Large intestine (tissue), 3 donors: ENCODE results near the gene PPP1R13L. TPM values are rescaled to one million over a fixed set of nuclear protein-coding genes. Genes with fewer than 3 reads are reported as not detected.

Experiments
- DNase-seq, 2 donors: peaks; one replicate each; pipeline versions ENCODE4 v3.0.0 to v3.0.0-alpha.2; 2013
- H3K27ac ChIP-seq: one replicate; pipeline ENCODE4 v1.5.1; 2013; ENCODE audit warnings: low read length
- H3K27me3 ChIP-seq: 2 replicates; pipeline ENCODE4 v1.6.1; 2013; ENCODE audit warnings: low read length; ENCODE audit not compliant: control insufficient read depth, insufficient read depth
- H3K36me3 ChIP-seq: 2 replicates; pipeline ENCODE4 v1.6.1; 2013; ENCODE audit warnings: low read length; ENCODE audit not compliant: control insufficient read depth, insufficient read depth
- H3K4me1 ChIP-seq: one replicate; pipeline ENCODE4 v1.6.1; 2013; ENCODE audit warnings: low read length; ENCODE audit not compliant: control insufficient read depth, insufficient read depth
- H3K4me3 ChIP-seq: one replicate; pipeline ENCODE4 v1.5.1; 2013; ENCODE audit warnings: low read length
- H3K9me3 ChIP-seq: one replicate; pipeline ENCODE4 v1.6.1; 2013; ENCODE audit warnings: mild to moderate bottlenecking, low read depth, low read length, moderate library complexity; ENCODE audit not compliant: control insufficient read depth
- WGBS: methylation state at CpG from one replicate; pipeline ENCODE4 v1.1.5; 2013; ENCODE audit warnings: low lambda C conversion rate; ENCODE audit not compliant: insufficient coverage; 5-methylcytosine and 5-hydroxymethylcytosine counted together
- polyA plus RNA-seq: library from polyadenylated mRNA; unstranded; fragments of 120-200 nt; gene quantifications from one replicate; pipeline ENCODE4 v1.2.1, GENCODE V29; 2013

Gene PPP1R13L
- polyA plus RNA-seq, 1 donor = 11.0 TPM

- H3K9me3 ChIP-seq = no peaks in the 10 kb centered on the region
- DNase-seq = peak; percentile 89 to 93
- peaks cover 47% of the 10 kb centered on the region for H3K4me1 ChIP-seq
- WGBS = no CpG with 5 or more reads among the region's 47 CpGs
- no peaks in the 10 kb centered on the region for H3K27me3 ChIP-seq
- H3K4me3 ChIP-seq = peak overlapping the region; percentile 51
- no peaks in the 10 kb centered on the region for H3K36me3 ChIP-seq
- peak overlapping the region; percentile 91 for H3K27ac ChIP-seq
These were observed 39.6 kb upstream of the PPP1R13L start for GRCh38 chr19:45444318-45445041.

DNA sequence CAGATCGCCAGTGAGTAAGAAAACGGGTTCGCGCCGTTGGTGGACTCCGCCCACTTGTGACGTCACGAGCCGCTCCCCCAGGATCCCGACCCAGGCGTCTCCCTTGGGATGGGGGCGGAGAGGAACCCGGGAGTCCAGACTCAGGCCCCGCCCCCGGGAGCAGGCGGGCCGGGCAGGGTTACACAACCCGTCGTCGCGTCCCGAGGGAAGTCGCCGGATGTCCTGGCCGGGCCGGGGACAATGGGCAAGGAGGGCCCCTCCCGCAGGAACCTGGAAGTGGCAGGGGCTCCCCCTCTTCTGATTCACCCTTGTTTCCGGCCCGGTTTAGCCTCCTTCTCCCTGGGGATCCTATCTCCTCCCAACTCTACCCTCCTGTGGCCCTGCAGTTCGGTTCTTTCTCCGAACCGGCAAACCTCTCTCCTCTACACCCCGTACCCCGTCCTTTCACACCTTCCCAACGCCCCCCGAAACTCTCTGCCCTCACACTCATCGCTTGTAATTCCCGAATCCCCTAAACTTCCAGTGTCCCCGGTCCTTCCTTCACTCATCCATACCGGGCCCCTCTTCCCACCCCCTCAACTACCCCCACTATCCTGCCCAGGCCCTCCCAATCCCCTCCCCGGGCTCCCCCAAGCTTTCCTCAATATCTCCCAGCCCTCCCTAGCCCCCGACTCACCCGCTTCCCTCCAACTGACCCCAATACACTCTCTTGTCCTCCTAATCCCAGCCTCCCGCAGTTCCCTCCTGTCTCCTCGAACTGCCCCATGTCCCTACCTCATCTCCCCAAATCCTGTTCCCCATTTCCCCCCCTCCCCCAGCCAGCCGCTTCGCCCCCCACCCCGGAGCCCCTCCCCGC lies 38.8 kb upstream of the PPP1R13L start:
- Histone ChIP-seq H3K9me3 (no peaks in the 10 kb centered on the region), H3K27ac (peak overlapping the region; percentile 93), H3K36me3 (no peaks in the 10 kb centered on the region), H3K27me3 (no peaks in the 10 kb centered on the region), H3K4me3 (peak overlapping the region; percentile 64), H3K4me1 (peaks cover 41% of the 10 kb centered on the region)
- WGBS = no CpG with 5 or more reads among the region's 49 CpGs
- DNase-seq = peak; percentile 96 to 97

- peak overlapping the region; percentile 51 for H3K27ac ChIP-seq
- peak; percentile 72 to 74 for DNase-seq
- H3K27me3 ChIP-seq = no peaks in the 10 kb centered on the region
- H3K36me3 ChIP-seq = no peaks in the 10 kb centered on the region
- no peaks in the 10 kb centered on the region for H3K9me3 ChIP-seq
- H3K4me1 ChIP-seq = peaks cover 34% of the 10 kb centered on the region
- peak overlapping the region; percentile 64 for H3K4me3 ChIP-seq
- no CpG with 5 or more reads among the region's 15 CpGs for WGBS
These were observed 38.1 kb upstream of the PPP1R13L start for GRCh38 chr19:45442778-45443461.

- H3K36me3 ChIP-seq = no peaks in the 10 kb centered on the region
- WGBS = no CpG with 5 or more reads among the region's 2 CpGs
- H3K9me3 ChIP-seq = no peaks in the 10 kb centered on the region
- H3K4me1 ChIP-seq = peaks cover 28% of the 10 kb centered on the region
- H3K27me3 ChIP-seq = no peaks in the 10 kb centered on the region
- H3K4me3 ChIP-seq = no peak overlapping the region
- H3K27ac ChIP-seq = no peak overlapping the region
- no peak for DNase-seq
These were observed 37.5 kb upstream of the PPP1R13L start for GRCh38 chr19:45442408-45442777.

GRCh38 chr19:45440873-45441654 lies 36.2 kb upstream of the PPP1R13L start:
- no CpG with 5 or more reads among the region's 9 CpGs for WGBS
- DNase-seq = no peak

DNA sequence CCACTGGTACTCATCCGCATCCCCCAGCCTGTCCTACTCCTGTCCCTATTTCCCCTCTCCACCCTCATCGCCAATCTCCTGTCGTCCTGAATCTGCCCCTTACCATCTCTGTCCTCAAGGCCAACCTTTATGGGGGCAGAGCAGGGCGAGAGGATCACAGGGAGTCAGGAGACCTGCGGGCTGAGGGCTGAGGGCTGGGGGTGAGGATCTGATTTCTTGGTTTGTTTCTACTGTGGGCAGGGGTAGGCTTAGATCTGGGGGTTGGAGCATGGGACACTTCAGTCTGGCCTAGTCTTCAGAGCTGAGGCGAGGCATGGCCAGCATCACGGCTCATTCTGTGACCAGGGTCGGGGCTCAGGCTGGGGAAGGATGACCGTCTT lies 35.4 kb upstream of the PPP1R13L start:
- DNase-seq = no peak
- H3K4me1 ChIP-seq = peaks cover 16% of the 10 kb centered on the region
- H3K36me3 ChIP-seq = no peaks in the 10 kb centered on the region
- H3K4me3 ChIP-seq = peak overlapping the region; percentile 44
- peak overlapping the region; percentile 17 for H3K27ac ChIP-seq
- H3K27me3 ChIP-seq = no peaks in the 10 kb centered on the region
- no peaks in the 10 kb centered on the region for H3K9me3 ChIP-seq
- no CpG with 5 or more reads among the region's 9 CpGs for WGBS

More at GRCh38 chr19:45440873-45441654, 36.2 kb upstream of the PPP1R13L start:
- Histone ChIP-seq H3K4me3 (no peak overlapping the region), H3K36me3 (no peaks in the 10 kb centered on the region), H3K27me3 (no peaks in the 10 kb centered on the region), H3K9me3 (no peaks in the 10 kb centered on the region), H3K4me1 (peaks cover 17% of the 10 kb centered on the region), H3K27ac (no peak overlapping the region)

GRCh38 chr19:45439569-45440258 lies 34.8 kb upstream of the PPP1R13L start:
- no CpG with 5 or more reads among the region's 78 CpGs for whole genome bisulfite sequencing
- Histone ChIP-seq H3K4me1 (peaks cover 14% of the 10 kb centered on the region), H3K4me3 (peak overlapping the region; percentile 44), H3K9me3 (no peaks in the 10 kb centered on the region), H3K27ac (peak overlapping the region; percentile 37), H3K36me3 (no peaks in the 10 kb centered on the region), H3K27me3 (no peaks in the 10 kb centered on the region)
- DNase-seq = peak; percentile 66 to 79

GRCh38 chr19:45439190-45439568 lies 34.3 kb upstream of the PPP1R13L start:
- WGBS = no CpG with 5 or more reads among the region's 10 CpGs
- Histone ChIP-seq H3K4me3 (peak overlapping the region; percentile 44), H3K27me3 (no peaks in the 10 kb centered on the region), H3K36me3 (no peaks in the 10 kb centered on the region), H3K4me1 (peaks cover 9% of the 10 kb centered on the region), H3K27ac (no peak overlapping the region), H3K9me3 (no peaks in the 10 kb centered on the region)
- no peak for DNase-seq

- H3K27me3 ChIP-seq = no peaks in the 10 kb centered on the region
- WGBS = 100% methylated on average over 1 of the region's 3 CpGs
- DNase-seq = no peak
- no peaks in the 10 kb centered on the region for H3K36me3 ChIP-seq
- H3K27ac ChIP-seq = no peak overlapping the region
- no peaks in the 10 kb centered on the region for H3K9me3 ChIP-seq
- H3K4me3 ChIP-seq = no peak overlapping the region
- H3K4me1 ChIP-seq = peaks cover 3% of the 10 kb centered on the region
These were observed 32.5 kb upstream of the PPP1R13L start for GRCh38 chr19:45437328-45437727.
